Ishikawa (cell line): ENCODE data around the gene CTNNA1.

Source experiments
- CREB1 ChIP-seq: IDR thresholded peaks from 2 replicates; pipeline ENCODE4 v1.6.1; 2012; ENCODE audit warnings: low read depth
- EP300 ChIP-seq: IDR thresholded peaks from 2 replicates; pipeline ENCODE4 v1.6.1; 2012; ENCODE audit warnings: borderline replicate concordance
- MAX ChIP-seq: IDR thresholded peaks from 2 replicates; pipeline ENCODE4 v1.6.1; 2012
- NFIC ChIP-seq: IDR thresholded peaks from 2 replicates; pipeline ENCODE4 v1.6.1; 2012
- RAD21 ChIP-seq: IDR thresholded peaks from 2 replicates; pipeline ENCODE4 v1.6.1; 2012; ENCODE audit warnings: low read depth
- TAF1 ChIP-seq: IDR thresholded peaks from 2 replicates; pipeline ENCODE4 v1.6.1; 2012; ENCODE audit warnings: low read depth, mild to moderate bottlenecking
- TEAD4 ChIP-seq: IDR thresholded peaks from 2 replicates; pipeline ENCODE4 v1.6.1; 2012
- YY1 ChIP-seq: IDR thresholded peaks from 2 replicates; pipeline ENCODE4 v1.6.1; 2012; ENCODE audit warnings: low read depth

GRCh38 chr5:138911441-138911840 is 158.2 kb downstream of the CTNNA1 start:
- TF ChIP-seq TAF1 (no peak), EP300 (no peak), RAD21 (no peak), CREB1 (no peak), MAX (no peak), NFIC (no peak), TEAD4 (no peak), YY1 (no peak)
